Measurements from ENCODE around the gene TNFAIP6. TPM values are rescaled to one million over a fixed set of nuclear protein-coding genes. Genes with fewer than 3 reads are reported as not detected.

TNFAIP6 gene
- total and polyA plus RNA-seq, 2 of the 8 experiments (the other 6 are each of a cell fraction or from before 2014, with no cell fraction given), result 1.1 to 2.0 TPM

DNA sequence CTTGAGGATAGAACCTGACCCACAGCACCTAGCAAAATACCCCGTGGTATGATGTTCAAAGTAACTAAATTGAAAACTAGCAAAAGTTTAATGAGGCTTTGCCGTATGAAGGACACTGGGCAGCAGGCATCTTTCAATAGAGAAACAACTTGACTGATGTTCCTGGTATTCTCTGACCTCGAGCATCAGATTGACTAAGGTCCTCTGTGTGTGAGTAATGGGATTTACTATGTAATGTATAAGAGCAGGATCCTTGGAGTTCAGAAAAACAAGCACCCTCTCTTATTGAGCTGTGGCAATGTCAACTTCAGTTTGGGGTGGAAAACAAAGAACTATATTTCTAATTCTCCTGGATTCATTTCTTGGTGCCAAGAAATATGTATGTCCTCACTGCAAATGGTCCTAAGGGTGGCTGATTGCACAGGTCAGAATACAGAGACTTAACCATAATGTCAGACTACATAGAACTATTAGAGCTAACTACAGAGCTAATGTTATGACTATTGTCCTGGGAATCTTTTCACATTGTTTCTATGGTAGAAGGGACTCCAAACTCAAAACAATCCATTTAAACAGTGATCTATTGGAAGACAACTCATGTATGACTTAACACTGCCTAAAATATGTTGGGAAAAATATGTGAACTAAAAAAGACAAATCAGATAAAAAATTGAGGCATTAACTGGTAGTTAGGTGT is 4.4 kb downstream of the TNFAIP6 start:
- H3K9ac ChIP-seq (replicated peaks in 1 of 4; ENCODE audit: extremely low read depth in 1 of 4, low read depth in 3 of 4, low read length in 3 of 4), result no peak overlapping the region
- no peak overlapping the region for H2BK5ac ChIP-seq (ENCODE audit: low read depth, low read length)
- TF ChIP-seq JUND (IDR thresholded peaks at IDR 0.05; ENCODE audit: low read length) (no peak), POLR2A (IDR thresholded peaks at IDR 0.05; ENCODE audit: control extremely low read depth in 1 of 2, low read depth in 2 of 2, low read length in 2 of 2) (no peak), TAF7 (optimal IDR thresholded peaks at IDR 0.05; ENCODE audit: borderline replicate concordance, low read depth, low read length) (no peak), POU5F1 (IDR thresholded peaks at IDR 0.05; ENCODE audit: low read depth, low read length) (no peak), TAF1 (IDR thresholded peaks at IDR 0.05; ENCODE audit: low read depth, low read length) (no peak)
- peaks cover 0 to 2% (median 0%) of the 10 kb centered on the region in 4 experiments; a peak in 2 of 7 replicates for H3K4me1 ChIP-seq (replicated peaks in 1 of 4; ENCODE audit: control insufficient read depth in 3 of 4, insufficient read depth in 4 of 4, low read length in 3 of 4)
- H3K4me2 ChIP-seq (ENCODE audit: insufficient read depth in 1 of 2, low read depth in 2 of 2, low read length in 2 of 2), result no peak overlapping the region
- H2BK120ac ChIP-seq (replicated peaks; ENCODE audit: low read depth, low read length), result no peak overlapping the region
- no peaks in the 10 kb centered on the region for H3K9me3 ChIP-seq (ENCODE audit: insufficient read depth in 2 of 2, low read depth in 1 of 2, low read length in 1 of 2)
- H2BK20ac ChIP-seq (ENCODE audit: low read length), result no peak overlapping the region
- H3K27ac ChIP-seq (ENCODE audit: low read depth, low read length), result no peak overlapping the region
- FAIRE-seq (no peak), DNase-seq (ENCODE audit: low read depth in 1 of 2, low spot score in 2 of 2) (no peak)
- no peak overlapping the region for H3K14ac ChIP-seq (ENCODE audit: insufficient read length)
- no peak overlapping the region for H2AK5ac ChIP-seq (ENCODE audit: low read depth, low read length)
- no peak overlapping the region for H3K18ac ChIP-seq (ENCODE audit: extremely low read depth, low read length)
- no peaks in the 10 kb centered on the region for H3K79me1 ChIP-seq (ENCODE audit: low read depth, low read length)
- CTCF ChIA-PET (ENCODE audit: partially characterized antibody), result no interaction called here
- H3K56ac ChIP-seq (replicated peaks; ENCODE audit: insufficient read length, low read depth, low read length), result no peak overlapping the region
- H4K91ac ChIP-seq (replicated peaks; ENCODE audit: insufficient read length, low read length), result no peak overlapping the region
- H3K4ac ChIP-seq (replicated peaks; ENCODE audit: insufficient read length, low read depth, low read length), result no peak overlapping the region
- H3K27me3 ChIP-seq (replicated peaks in 1 of 4; ENCODE audit: control insufficient read depth in 3 of 4, extremely low read depth in 1 of 4, insufficient read depth in 3 of 4, low read length in 3 of 4), result no peaks in the 10 kb centered on the region
- no peaks in the 10 kb centered on the region for H3K36me3 ChIP-seq (ENCODE audit: control insufficient read depth in 2 of 4, insufficient read depth in 4 of 4, low read length in 3 of 4)
- no peak overlapping the region for H4K5ac ChIP-seq (ENCODE audit: insufficient read length, low read depth, low read length)
- WGBS, 2 experiments (ENCODE audit: extremely low coverage in 1 of 2, insufficient coverage in 1 of 2, insufficient read length in 1 of 2, insufficient replicate concordance in 2 of 2, low coverage in 1 of 2, low lambda C conversion rate in 2 of 2, missing lambda C conversion rate in 1 of 2), result 92% methylated on average over 3 of the region's 3 CpGs; no CpG with 5 or more reads in 1 of the 2 experiments
- no peak overlapping the region for H2BK12ac ChIP-seq (ENCODE audit: low read depth, low read length)
- H3K23me2 ChIP-seq (ENCODE audit: low read depth, low read length), result no peaks in the 10 kb centered on the region
- H4K8ac ChIP-seq (ENCODE audit: extremely low read depth, insufficient read depth, low read length), result no peak overlapping the region
- H4K20me1 ChIP-seq (replicated peaks in 1 of 2; ENCODE audit: control insufficient read depth in 1 of 2, insufficient read depth in 2 of 2, low read length in 2 of 2), result no peaks in the 10 kb centered on the region
- no peaks in the 10 kb centered on the region for H3K79me2 ChIP-seq (ENCODE audit: control insufficient read depth in 1 of 2, insufficient read depth in 2 of 2, low read length in 2 of 2)
- H2BK15ac ChIP-seq (ENCODE audit: low read length), result no peak overlapping the region
- no peak overlapping the region for H2AFZ ChIP-seq (ENCODE audit: low read length)
- POLR2A ChIA-PET (ENCODE audit: partially characterized antibody), result no interaction called here
- no peak overlapping the region for H3K23ac ChIP-seq (ENCODE audit: insufficient read length)
- H3K4me3 ChIP-seq (ENCODE audit: extremely low read depth in 1 of 4, insufficient read depth in 2 of 4, low read depth in 3 of 4, low read length in 4 of 4), result no peak overlapping the region

All from H1 (cell line).